ENCODE measurements around the gene ACTR1A. TPM values are rescaled to one million over a fixed set of nuclear protein-coding genes. Genes with fewer than 3 reads are reported as not detected.

Gene ACTR1A
- total RNA-seq, 1 donor from 2014 or later, result 66.1 TPM

DNA sequence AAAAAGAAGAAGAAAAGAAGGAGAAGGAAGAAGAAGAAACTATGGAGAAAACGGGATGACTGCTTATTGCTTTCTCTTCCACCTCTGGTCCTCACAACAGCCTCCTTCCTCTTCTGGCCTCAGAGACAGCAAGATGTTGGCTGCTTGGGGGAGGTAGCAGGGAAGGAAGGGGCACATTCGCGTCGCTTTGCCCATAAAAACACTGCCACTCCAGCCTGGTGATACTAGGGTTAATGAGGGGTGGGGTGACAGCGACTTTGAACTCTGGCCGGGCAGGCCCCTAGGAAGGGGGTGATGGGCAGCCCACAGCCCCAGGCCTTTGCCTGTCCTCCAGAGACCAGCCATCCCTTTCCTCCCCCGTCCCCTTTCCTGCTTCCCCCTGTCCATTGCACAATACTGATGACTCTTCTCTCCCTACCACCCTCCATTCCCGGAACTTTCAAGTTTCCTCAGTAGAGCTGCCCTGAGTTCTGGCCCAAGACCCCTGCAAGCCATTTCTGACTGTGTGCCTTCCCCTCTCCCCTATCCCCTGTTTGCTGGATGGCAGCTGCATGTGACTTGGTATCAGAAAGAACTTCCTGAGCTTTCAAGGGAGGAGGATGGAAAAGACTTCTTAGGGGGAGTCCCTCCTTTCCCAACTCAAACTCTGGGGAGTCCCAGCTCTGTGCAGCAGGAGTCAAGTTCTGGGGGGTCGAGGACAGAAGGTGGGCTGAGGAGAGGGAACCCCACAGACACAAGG, 67.9 kb downstream of the ACTR1A start:
- H3K27ac Mint-ChIP-seq, result peak overlapping the region; percentile 86
- H3K27me3 Mint-ChIP-seq (ENCODE audit: insufficient read depth), result no peaks in the 10 kb centered on the region
- H3K4me3 Mint-ChIP-seq, result peak overlapping the region; percentile 98
- peaks cover 62% of the 10 kb centered on the region for H3K4me1 Mint-ChIP-seq (ENCODE audit: low read depth)
- intact Hi-C loops (cut with micrococcal nuclease), result loop anchor here (1.0 kb wide), 1 partner anchor 16 kb away; no protein-coding TSS in a partner anchor
- no peak for DNase-seq (ENCODE audit: low spot score)
- H3K36me3 Mint-ChIP-seq (ENCODE audit: low read depth), result peaks cover 19% of the 10 kb centered on the region
- no peaks in the 10 kb centered on the region for H3K9me3 Mint-ChIP-seq

GRCh38 chr10:102433619-102434046, 68.9 kb downstream of the ACTR1A start:
- Mint-ChIP-seq H3K9me3 (no peaks in the 10 kb centered on the region), H3K4me3 (peak overlapping the region; percentile 95), H3K4me1 (ENCODE audit: low read depth) (peaks cover 62% of the 10 kb centered on the region), H3K27ac (peak overlapping the region; percentile 94), H3K36me3 (ENCODE audit: low read depth) (peaks cover 19% of the 10 kb centered on the region), H3K27me3 (ENCODE audit: insufficient read depth) (no peaks in the 10 kb centered on the region)
- intact Hi-C loops (cut with micrococcal nuclease), result no loop called here
- no peak for DNase-seq (ENCODE audit: low spot score)

DNA sequence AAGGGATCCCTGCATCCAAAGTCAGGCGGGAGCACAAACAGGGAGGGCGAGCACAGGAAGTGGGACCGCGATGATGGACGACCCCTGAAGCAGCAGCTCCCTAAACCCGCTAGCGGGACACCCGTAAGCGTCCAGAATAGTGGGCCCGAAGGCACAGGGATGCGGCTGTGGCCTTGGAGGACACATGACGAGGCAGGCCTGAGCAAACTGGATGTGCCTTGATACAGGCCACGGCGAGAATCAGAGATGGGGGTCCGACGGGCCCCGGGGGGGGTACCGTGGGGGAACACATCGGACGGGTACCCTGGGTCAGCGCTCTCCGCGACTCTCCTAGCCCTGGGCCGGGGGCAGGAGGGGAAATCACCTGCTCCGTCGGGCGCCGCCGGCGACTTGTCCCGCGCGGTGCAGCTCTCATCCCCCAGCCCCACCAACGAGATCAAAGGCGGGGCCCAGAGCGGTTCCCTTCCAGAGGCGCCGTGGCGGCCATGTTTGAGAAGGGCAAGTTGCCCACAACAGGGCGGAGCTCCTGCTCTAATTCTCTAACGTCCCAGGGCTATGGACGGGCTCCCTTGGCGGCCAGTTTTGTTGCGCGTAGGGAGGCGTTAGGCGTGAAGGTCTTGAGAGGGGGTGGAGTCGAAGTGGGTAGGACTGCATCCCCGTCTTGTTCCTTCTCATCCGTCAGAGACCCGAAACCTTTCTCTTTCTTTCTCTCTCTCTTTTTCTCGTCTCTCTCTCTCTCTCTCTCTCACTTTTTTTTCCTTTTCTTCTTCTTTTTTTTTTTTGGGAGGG, 70.2 kb downstream of the ACTR1A start, which contains the start of gene CUEDC2:
TSS of gene CUEDC2 (minus strand) at position 413 of the 789 bp plus-strand sequence. CDS start 7,386 bp downstream, outside the sequence.
- Mint-ChIP-seq H3K4me1 (ENCODE audit: low read depth) (peaks cover 55% of the 10 kb centered on the region), H3K27ac (peak within 1 kb of the TSS; percentile 94), H3K4me3 (peak within 1 kb of the TSS; percentile 95), H3K9me3 (no peaks in the 10 kb centered on the region), H3K36me3 (ENCODE audit: low read depth) (peaks cover 14% of the 10 kb centered on the region), H3K27me3 (ENCODE audit: insufficient read depth) (no peaks in the 10 kb centered on the region)
- intact Hi-C loops (cut with micrococcal nuclease), result loop anchor here (1.0 kb wide), 7 partner anchors 11 to 300 kb away; partner anchors contain the start of genes ACTR1A, GBF1 and NFKB2
- DNase-seq (ENCODE audit: low spot score), result peak; percentile 95

GRCh38 chr10:102431452-102432124, 70.9 kb downstream of the ACTR1A start:
- no peaks in the 10 kb centered on the region for H3K27me3 Mint-ChIP-seq (ENCODE audit: insufficient read depth)
- intact Hi-C loops (cut with micrococcal nuclease), result loop anchor here (1.0 kb wide), 7 partner anchors 10 to 299 kb away; partner anchors contain the start of genes ACTR1A, GBF1 and NFKB2
- no peaks in the 10 kb centered on the region for H3K9me3 Mint-ChIP-seq
- H3K27ac Mint-ChIP-seq, result peak overlapping the region; percentile 94
- H3K4me3 Mint-ChIP-seq, result peak overlapping the region; percentile 95
- DNase-seq (ENCODE audit: low spot score), result no peak
- peaks cover 53% of the 10 kb centered on the region for H3K4me1 Mint-ChIP-seq (ENCODE audit: low read depth)
- H3K36me3 Mint-ChIP-seq (ENCODE audit: low read depth), result peaks cover 14% of the 10 kb centered on the region

DNA sequence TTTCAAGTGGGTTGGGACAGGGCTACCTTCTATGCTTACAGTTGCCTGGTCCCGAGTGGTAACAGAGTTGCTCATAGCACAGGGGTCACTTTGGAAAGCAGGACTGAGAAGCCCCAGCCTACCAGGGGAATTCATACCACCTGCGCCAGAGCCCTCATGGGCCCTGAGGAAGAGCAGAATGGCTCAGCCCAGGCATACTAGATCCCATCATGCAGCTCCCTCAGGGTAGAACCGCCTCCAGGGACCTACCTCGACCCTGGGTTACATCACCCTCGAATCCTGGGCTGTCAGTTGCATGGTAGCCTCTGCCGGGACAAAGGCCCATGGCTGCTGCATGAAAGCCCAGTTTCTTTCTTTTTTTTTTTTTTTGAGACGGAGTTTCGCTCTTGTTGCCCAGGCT, 73.0 kb downstream of the ACTR1A start:
- no peaks in the 10 kb centered on the region for H3K27me3 Mint-ChIP-seq (ENCODE audit: insufficient read depth)
- intact Hi-C loops (cut with micrococcal nuclease), result no loop called here
- peaks cover 33% of the 10 kb centered on the region for H3K4me1 Mint-ChIP-seq (ENCODE audit: low read depth)
- H3K4me3 Mint-ChIP-seq, result no peak overlapping the region
- peaks cover 10% of the 10 kb centered on the region for H3K36me3 Mint-ChIP-seq (ENCODE audit: low read depth)
- no peak for DNase-seq (ENCODE audit: low spot score)
- no peaks in the 10 kb centered on the region for H3K9me3 Mint-ChIP-seq
- no peak overlapping the region for H3K27ac Mint-ChIP-seq

Other genes with a start within 250 kb of the ACTR1A start
- gene NFKB2, start 107.0 kb downstream of the ACTR1A start, total RNA-seq, result 307 and 322 TPM in 2 replicates
- gene PSD, start 83.9 kb downstream of the ACTR1A start, total RNA-seq, result 9.9 and 10.6 TPM in 2 replicates
- gene FBXL15, start 81.9 kb downstream of the ACTR1A start, total RNA-seq, result 14.5 and 18.5 TPM in 2 replicates
- gene CUEDC2, start 70.1 kb downstream of the ACTR1A start, total RNA-seq, result 59.0 and 59.4 TPM in 2 replicates
- gene C10orf95, start 51.2 kb downstream of the ACTR1A start, total RNA-seq, result 0.29 and 0.37 TPM in 2 replicates
- gene SUFU, start 1.3 kb upstream of the ACTR1A start, total RNA-seq, result 9.3 and 11.6 TPM in 2 replicates
- gene TRIM8, start 141.8 kb upstream of the ACTR1A start, total RNA-seq, result 108 and 111 TPM in 2 replicates
- gene ARL3, start 211.7 kb upstream of the ACTR1A start, total RNA-seq, result 6.6 and 6.8 TPM in 2 replicates
- gene SFXN2, start 211.9 kb upstream of the ACTR1A start, total RNA-seq, result 39.5 and 44.0 TPM in 2 replicates
- gene WBP1L, start 241.2 kb upstream of the ACTR1A start, total RNA-seq, result 19.4 and 20.0 TPM in 2 replicates